ENCODE results near the gene UTP14A.

UTP14A gene

DNA sequence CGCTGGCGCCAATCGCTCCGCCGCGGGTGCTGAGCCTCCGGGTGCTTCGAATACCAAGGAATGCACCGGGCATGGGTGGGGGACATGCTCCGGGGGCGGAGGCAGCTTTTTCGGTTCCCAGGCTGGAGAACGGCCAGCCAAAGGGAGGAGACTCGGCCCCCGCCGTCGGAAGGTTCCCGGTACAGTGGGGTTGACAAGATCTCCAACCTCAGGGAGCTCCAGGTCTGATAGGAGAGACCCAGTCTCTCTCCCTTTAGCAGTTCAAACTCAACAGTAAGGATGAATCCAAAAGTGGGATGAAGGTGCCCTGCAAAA is 47.3 kb downstream of the UTP14A start:
- no peak for DNase-seq (ENCODE audit: low read depth, low spot score)

DNA sequence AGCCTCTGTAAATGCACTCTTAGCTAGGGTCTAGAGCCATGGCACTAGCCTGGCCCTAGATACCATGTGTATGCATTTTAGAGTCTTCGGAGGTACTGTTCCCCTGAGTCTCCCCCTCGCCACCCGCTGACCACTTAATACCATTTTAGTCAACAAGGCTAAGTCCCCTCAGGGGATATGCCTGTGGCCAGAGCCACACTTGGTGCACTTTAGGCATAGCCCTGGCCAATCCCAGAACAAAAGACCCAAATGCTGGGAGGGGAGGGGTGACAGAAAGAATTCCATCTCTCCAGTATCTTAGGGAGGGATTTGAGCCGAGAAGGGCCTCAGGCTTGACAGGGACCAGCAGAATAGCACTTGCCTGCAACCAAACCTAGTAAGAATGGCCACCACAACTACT is 47.9 kb downstream of the UTP14A start:
- DNase-seq (ENCODE audit: low read depth, low spot score): no peak

DNA sequence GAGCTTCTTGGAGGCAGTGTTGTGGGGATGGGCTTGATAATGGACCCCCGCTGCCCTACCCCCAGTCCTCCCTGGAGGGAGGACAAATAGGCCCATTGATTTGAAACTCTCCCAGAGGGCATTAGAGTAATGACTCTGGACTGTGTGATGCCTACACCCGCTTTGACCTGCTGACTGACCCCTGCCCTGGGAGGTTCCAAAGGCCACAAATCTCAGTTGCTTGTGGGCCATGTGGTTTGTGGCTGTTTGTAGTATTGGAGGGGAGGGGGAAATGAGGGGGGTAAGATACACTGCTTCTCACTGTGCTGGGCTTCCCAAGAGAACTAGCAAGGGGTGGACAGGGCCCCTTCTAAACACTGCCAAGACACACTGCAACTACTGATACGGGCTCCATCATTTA is 48.8 kb downstream of the UTP14A start:
- DNase-seq (ENCODE audit: low read depth, low spot score): no peak

DNA sequence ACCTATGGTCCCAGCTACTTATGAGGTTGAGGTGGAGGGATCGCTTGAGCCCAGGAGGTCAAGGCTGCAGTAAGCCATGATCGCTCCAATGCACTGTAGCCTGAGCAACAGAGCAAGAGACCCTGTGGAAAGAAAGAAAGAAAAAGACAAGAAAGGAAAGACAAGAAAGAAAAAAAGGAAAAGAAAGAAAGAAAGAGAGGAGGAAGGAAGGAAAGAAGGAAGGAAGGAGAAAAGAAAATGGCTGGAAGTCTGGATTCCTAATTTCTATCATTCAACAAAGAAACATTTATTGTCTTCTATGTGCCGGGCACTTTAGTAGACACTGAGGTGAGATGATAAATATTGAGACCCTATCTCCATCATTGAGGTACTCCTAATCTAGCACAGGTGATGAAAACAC is 49.7 kb downstream of the UTP14A start:
- DNase-seq (ENCODE audit: low read depth, low spot score): no peak

DNA sequence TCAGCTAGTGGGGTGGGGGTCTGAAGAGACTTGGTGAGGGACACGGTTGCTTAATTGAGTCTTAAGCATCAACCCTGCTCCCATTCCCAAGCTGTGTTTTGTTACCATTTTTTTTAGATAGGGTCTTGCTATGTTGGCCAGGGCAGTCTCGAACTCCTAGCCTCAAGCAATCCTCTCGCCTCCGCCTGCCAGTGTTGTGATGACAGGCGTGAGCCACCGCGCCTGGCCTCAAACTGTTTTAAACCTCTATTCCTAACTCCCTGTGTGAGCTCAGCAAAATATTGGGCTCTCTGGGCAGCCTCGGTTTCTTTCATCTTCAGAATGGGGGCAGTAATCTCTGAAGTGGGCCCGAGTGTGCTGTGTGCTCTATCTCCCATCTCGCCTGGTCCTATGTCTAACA is 50.2 kb downstream of the UTP14A start:
- no peak for DNase-seq (ENCODE audit: low read depth, low spot score)

DNA sequence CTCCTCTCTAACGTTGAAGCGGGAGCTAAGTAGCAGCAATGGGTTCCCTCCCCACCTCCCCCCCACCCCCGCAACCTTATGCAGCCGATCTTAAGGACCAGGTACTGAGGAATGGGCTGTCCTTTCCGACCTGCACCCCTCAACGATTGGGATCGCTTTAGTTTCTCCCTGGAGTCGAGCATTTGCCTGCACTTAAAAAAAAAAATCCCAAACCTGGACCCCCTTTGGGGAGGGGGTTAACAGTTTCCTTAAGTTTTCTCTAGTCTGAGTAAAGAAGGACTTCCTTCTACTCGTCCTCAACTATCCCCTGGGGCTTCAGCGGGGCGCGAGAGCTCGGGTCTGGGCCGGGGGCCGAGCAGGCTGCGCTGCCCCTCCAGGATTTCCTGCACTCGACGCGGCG is 50.8 kb downstream of the UTP14A start:
- DNase-seq (ENCODE audit: low read depth, low spot score): no peak

DNA sequence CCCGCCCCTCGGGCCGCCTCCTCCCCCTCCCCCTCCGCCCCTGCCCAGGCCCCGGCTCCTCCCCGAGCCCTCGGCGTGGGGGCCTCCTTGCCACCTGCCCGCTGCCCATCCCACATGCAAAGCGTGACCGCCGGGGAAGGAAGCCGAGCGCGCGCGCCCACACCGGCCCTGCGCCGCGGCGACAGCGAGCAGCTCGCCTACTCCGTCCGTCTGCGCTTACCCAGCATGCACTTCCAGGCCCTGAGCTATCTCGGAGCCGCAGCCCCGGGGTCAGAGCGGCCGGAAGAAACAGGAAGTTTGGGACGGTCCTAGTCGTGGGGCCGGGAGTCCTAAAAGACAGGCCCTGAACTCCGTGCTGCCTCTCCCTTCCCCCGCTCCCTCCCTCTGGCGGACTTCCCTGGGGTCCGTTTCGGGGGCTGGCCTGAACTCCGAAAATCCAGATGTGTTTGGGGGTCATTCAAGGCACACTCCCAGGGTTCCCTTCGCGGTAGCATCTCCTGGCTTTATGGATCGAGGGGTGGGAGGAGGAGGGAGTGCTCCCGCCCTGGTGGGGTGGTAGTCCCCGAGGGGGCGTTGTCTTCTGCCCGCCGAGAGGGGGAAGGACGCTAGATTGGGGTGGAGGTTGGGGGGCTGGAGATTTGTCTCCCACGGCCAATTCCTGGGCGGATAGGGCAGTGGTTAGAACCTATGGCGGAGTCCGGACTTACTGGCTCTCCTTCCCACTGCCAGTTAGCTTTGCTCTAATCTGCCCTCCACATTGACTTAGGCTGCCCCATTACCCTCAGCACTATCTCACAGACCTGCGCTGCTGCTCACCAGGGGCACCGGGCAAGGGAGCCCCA is 51.5 kb downstream of the UTP14A start:
- DNase-seq (ENCODE audit: low read depth, low spot score): no peak

DNA sequence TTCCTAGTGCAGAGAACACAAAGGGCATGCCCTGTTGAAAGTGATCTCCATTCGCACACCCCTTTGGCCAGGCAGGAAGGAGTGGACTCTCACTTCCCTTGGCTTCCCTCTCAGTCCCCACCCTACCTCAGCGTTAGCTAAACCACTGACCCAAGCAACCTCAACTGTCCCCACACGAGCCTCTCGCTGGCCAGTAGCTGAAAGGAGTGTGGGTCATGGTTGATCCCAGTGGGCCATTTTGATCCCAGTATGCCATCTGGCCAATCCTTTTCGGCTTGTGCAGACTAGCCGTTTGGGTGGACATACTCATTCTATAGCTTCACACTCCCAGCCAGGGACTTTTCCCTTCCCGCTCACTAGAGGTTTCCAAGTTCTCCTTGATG is 52.1 kb downstream of the UTP14A start:
- no peak for DNase-seq (ENCODE audit: low read depth, low spot score)

DNA sequence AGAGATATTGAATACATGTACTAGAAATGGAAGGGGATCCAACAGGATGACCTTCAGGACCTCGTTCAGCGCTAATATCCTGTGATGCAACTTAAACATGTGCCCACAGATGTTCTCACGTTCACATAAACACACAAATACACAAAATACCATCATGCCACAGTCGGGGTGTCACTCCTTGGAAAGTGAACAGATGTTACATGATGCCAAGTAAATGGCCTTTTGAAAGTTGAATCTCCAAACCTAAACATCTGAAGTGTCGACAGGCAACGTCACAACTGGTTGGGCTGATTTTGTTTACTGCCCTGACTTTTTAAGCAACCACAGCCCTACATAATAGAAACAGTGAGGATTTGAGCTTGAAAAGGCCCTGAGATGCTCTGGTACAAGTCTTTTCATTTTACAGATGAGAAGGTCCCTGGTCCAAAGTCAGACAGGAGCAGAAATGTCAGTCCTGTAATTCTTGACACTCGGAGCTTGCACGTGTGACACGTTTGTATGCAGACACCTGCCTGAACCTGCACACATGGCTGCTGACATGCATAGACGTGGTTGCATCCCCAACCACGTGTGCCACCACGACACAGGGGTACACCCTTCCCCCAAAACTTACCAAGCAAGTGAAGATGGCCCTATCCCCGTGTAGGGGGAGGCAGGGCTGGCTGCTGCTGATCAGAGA is 53.0 kb downstream of the UTP14A start:
- DNase-seq (ENCODE audit: low read depth, low spot score): no peak

DNA sequence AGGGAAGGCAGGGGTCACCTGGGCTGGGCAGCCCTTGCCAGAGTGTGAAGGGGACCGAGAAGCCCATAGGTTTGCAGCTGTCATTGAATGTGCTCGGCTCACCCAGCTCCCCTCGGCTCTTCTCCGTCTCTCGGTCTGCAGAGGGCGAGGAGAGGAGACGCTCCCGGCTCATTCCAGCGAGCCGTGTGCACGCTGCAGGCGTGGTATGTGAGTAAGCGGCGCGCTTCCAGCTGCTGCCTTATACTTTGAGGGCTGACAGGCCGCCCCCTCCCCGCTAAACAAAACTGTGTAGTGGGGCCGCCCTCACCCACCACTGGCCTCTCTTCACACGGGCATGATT is 53.5 kb downstream of the UTP14A start:
- no peak for DNase-seq (ENCODE audit: low read depth, low spot score)

DNA sequence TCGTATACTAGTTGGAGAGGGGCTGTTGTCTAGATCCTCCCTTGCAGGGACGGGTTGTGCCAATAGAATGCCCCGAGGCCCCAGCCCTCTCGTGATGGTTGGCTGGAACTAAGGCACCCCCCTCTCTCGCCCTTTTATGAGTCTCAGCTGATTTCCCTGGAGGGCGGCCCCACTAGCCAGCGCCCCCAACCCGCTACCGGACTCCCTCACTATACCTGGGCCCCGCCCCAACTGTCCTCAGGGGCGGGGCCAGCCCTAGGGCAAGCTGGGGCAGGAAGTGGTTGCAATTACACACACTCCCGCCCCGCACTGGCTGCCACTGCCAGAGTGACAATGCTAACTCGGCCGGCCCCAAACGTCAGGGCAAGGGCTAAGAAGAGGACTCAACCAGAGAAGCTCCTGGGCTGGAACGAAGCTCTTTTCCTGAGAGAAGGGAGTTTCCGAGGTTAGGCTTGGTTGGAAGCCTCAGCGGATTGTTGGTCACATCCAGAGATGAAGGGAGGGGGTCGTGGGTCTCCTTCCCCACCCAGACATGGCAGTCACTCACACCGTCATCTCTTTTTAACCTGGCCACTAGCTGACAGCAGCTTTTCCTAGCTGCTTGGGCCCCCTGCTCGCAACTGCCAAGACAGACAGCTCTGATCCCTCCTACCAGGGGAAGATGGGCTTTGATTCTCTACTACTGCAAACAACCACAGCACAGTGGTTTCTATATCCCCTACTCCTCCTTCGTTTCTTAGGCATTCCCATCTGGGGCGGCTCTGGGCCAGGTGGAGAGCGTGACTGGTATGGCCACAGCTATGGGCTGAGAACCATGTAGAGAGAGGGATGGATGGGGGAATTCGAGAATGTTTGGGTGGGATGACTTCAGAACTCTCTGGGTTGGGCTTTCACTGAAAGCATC is 55.5 kb downstream of the UTP14A start:
- no peak for DNase-seq (ENCODE audit: low read depth, low spot score)

DNA sequence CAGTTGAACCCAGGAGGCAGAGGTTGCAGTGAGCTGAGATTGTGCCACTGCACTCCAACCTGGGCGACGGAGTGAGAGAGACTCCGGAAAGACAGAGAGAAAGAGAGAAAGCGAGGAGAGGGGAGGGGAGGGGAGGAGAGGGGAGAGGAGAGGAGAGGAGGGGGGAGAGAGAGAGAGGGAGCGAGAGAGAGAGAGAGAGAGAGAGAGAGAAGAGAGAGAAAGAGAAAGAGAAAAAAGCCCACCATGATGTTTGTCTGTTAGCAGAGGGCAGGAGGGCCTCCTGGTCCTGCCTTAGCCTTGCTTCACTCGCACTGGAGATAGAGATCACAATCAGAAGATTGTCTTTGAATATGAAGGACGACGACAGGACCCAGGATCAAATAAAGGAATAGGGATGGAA is 57.8 kb downstream of the UTP14A start:
- DNase-seq (ENCODE audit: low read depth, low spot score): no peak

DNA sequence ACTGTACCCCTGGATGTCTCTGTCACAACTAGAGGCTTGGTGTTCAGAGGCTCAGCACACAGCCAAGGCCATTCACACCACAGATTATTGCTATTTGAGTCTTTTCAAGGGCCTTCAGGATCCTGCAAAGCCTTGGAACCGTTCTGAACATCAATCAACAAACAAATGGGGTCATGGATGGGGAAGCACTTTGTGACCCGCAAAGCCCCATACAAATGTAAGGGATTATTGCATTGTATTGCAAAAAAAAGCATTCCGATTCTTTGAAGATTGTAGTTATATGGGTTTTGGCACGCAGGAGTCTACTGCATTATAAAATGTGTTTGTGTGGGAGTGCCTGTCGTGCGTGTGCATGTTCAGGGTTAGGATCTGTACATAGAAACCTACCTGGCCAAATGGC is 59.2 kb downstream of the UTP14A start:
- DNase-seq (ENCODE audit: low read depth, low spot score): no peak

DNA sequence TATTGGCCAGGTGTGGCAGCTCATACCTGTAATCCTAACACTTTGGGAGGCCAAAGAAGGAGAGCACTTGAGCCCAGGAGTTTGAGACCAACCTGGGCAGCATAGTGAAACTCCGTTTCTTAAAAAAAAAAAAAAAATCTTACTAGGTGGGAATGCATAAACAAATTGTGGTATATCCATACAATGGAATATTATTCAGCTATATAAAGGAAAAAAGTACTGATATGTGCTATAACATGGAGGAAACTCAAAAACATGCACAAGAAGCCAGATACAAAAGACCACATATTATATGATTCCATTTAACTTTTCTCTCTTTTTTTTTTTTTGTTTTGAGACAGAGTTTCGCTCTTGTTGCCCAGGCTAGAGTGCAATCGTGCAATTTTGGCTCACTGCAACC is 63.0 kb downstream of the UTP14A start:
- DNase-seq (ENCODE audit: low read depth, low spot score): no peak

DNA sequence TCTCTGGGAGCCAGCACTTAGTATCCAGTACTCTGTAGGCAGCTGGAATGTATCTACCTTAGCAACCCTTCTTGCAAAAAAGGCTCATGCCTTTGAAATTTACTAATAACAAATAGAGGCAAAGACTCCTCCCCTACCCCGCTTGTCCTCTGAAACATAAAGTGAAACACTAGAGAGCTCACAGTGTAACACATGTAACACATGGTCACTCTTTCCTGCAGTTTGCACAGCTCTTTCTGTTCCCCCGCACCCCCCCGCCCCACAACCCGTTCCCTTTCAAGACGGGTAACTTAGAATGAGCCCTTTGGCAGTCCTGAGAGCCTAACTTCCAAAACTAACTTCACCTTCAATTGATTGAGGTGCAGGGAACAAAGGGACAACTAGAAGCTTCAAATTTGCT is 70.5 kb downstream of the UTP14A start:
- no peak for DNase-seq (ENCODE audit: low read depth, low spot score)

Data from iPS DF 19.7 (cell line).